Measurements from ENCODE around the gene MACF1. TPM values are rescaled to one million over a fixed set of nuclear protein-coding genes. Genes with fewer than 3 reads are reported as not detected.
"Not testable (repeated sequence)": the region's sequence is repeated elsewhere in the genome, so short reads cannot be mapped to it uniquely, and the experiment has no call there.

Gene MACF1
- total RNA-seq, 1 experiment from 2014 or later, result 51.9 TPM

- Histone ChIP-seq H3K36me3 (peaks cover 28% of the 10 kb centered on the region), H3K9me3 (no peaks in the 10 kb centered on the region), H3K4me3 (no peak overlapping the region), H3K27me3 (no peaks in the 10 kb centered on the region)
- no peak for DNase-seq
These were observed 283.6 kb downstream of the MACF1 start for GRCh38 chr1:39488012-39488545.

DNA sequence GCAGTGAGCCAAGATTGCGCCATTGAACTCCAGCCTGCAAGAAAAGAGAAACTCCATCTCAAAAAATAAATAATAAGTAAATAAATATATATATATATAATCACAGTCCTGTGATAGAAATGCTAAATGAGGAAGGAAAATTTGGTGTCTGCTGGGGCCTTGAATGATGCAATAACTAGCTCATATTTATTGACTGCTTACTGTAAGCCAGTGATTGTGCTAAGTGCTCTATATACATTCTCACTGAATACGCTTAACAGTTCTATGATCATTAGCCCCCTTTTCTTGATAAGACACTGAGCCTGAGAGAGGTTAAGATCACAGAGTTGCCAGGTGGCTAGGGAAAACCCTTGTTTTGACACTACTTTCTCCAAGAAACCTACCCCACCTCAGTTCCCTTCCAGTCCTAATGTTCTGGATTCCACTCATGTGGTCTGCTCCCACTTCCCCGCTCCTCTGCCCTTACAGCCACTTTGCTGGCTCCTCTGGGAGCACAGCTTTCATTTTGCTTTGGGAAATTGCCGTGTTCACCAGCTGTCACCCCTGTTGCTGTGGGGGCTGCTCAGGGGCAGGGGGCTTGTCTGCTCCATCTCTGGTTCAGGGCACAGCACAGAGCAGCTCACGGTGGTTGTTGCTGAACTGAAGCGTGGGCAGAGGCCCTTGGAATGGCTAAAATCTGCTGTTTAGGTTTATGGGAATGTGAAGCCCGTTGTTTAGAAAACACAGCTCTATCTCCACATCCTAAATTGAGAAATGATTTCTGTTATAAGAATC, 284.5 kb downstream of the MACF1 start:
- no peaks in the 10 kb centered on the region for H3K27me3 ChIP-seq
- H3K9me3 ChIP-seq, result no peaks in the 10 kb centered on the region
- DNase-seq, result no peak
- peaks cover 25% of the 10 kb centered on the region for H3K36me3 ChIP-seq
- no peak overlapping the region for H3K4me3 ChIP-seq

DNA sequence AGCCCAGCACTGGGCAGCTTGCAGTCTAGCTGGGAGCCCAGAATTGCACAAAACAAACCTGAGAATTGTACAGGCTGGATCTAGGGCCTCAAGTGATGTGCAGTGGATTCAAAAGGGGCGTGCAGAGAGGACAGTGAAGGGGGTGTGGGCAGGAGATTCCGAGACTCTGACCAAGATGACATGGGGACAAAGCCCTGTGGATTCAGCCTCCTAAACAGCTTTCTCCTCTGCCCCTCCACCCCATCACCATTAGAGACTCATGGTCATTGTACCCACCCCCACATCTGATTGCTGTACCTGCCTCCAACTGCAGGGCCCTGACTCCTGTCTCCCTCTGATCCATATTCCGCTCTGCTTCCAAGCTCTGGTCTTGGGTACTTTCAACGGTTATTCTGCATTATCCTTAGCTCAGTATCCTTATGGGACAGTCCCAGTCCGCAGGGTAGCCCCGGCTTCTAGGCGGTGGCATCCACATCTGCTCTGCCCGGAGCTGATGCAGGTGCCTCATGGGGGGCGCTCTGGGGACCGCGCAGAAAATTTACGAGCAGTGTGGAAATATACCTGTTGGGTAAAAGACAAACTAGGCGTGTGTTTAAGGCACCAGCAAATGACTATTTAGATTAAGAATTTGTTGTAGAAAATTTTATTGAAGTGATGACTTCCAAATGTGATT, 285.2 kb downstream of the MACF1 start:
- H3K4me3 ChIP-seq, result no peak overlapping the region

DNA sequence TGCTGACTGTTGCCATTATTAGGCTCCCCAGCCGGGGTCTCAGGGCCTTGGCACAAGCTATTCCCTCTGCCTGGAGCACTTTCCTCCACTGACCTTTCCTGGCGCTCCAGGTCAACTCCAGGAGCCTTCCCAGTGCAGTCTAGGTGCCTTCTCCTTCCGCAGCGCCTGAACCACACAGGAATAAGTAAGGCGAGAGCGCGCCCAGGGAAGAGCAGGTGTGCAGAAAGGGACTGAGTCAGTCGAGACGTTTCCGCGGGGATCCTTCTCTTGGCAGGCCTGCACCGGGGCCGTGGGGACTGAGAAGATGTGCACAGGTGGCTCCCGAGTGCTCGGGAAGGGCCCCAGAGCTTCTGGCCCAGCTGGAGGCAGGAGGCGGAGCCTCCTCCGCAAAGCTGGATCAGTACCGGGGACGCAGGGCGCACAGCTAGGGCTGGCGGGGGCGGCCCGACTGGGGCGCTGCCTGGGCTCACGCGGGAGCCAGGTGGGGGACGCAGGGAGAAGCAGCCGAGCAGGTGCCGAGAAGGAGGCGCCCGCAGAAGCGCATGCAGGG, 286.2 kb downstream of the MACF1 start:
- Histone ChIP-seq H3K36me3 (peaks cover 12% of the 10 kb centered on the region), H3K4me3 (no peak overlapping the region; the same call in 1 of the 2 replicates), H3K9me3 (no peaks in the 10 kb centered on the region), H3K27me3 (no peaks in the 10 kb centered on the region)
- DNase-seq, result no peak

More for the DNA sequence above, 285.2 kb downstream of the MACF1 start:
- no peaks in the 10 kb centered on the region for H3K9me3 ChIP-seq
- H3K27me3 ChIP-seq, result no peaks in the 10 kb centered on the region
- no peak for DNase-seq
- H3K36me3 ChIP-seq, result peaks cover 22% of the 10 kb centered on the region

DNA sequence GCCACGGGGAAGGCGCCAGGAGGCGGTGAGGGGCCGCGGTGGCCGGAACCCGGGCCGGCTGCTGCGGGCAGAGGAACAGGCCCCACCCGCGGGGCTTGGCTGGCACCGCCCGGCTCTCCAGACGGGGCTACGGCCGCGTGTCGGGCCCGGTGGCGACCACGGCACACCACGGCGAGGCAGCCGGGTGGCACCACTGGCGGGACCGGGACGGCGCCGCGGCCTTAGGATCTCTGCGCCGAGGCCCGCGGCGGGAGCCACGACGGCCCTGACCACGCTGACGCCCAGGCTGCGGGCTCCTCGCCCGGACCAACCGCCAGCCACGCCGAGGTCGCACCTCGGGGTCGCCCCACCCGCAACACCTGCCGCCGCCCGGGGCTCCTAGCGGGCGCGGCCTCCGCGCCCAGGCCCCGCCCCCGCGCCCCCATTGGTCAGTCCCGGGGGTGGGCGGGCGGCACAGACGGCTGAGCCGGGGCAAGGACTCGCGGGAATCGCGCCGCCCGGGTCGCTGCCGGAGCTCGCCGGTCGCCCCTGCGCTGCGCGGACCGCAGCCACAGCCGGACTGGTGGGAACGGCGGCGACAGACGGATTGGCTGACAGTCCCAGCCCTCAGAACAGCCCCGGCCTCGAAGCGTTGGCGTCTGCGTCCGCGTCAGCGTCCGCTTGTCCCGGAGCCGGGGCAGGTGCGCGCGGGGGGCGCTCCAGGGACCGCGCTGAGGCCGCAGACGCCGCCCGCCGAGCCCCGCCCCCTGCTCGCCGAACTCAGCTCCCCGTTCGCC, 286.8 kb downstream of the MACF1 start, which contains the start of gene BMP8A:
Gene BMP8A, plus strand, starts transcription at position 491 of the 776 bp plus-strand sequence. CDS start 356 bp downstream, outside the sequence.
- no peaks in the 10 kb centered on the region for H3K27me3 ChIP-seq
- DNase-seq, result peak; percentile 70
- H3K36me3 ChIP-seq, result peaks cover 7% of the 10 kb centered on the region
- H3K4me3 ChIP-seq, result peak within 1 kb of the TSS; percentile 42
- no peaks in the 10 kb centered on the region for H3K9me3 ChIP-seq

GRCh38 chr1:39492118-39493042, 287.9 kb downstream of the MACF1 start:
- not testable (repeated sequence) for H3K27me3 ChIP-seq, H3K9me3 ChIP-seq, H3K4me3 ChIP-seq, H3K36me3 ChIP-seq, DNase-seq

GRCh38 chr1:39493043-39493810, 288.7 kb downstream of the MACF1 start:
- H3K36me3 ChIP-seq, H3K4me3 ChIP-seq, DNase-seq, H3K27me3 ChIP-seq, H3K9me3 ChIP-seq: not testable (repeated sequence)

DNA sequence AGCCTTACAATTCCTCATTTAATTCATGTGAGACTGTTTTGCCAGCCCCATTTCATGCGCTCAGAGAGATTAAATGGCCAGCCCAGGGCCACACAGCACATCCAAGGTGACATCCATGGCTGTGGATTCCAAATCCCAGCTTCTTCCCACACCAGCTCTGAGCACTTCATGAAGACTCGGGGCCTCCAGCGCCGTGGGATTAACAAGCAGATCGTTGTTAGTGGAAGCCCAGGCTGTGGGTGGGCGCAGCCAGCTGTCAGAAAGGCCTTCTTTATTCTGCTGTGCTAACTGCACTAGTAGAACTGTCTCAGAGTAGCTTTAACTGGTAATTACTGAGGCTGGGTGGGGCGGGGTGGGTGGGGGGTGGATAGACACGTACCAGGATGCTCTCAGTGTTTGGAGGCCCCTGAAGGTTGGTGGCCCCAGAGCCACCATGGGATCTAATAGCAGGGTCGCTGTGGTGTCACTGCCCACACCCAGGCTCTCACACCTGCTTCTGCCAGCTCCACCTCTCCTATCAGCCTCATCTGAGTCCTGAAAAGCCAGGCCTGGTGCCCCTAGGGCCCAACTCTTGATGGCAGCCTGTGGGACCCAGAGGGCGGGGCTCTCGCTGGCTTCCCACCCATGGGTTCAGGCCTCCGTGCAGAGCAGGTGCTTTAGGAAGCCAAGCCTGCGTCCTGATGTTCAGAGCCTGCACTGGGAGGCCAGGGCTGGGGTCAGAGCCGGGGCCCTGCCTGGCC, 290.3 kb downstream of the MACF1 start:
- Histone ChIP-seq H3K4me3 (no peak overlapping the region), H3K27me3 (no peaks in the 10 kb centered on the region), H3K9me3 (no peaks in the 10 kb centered on the region), H3K36me3 (no peaks in the 10 kb centered on the region)
- no peak for DNase-seq

GRCh38 chr1:39496520-39496919, 292.0 kb downstream of the MACF1 start:
- H3K4me3 ChIP-seq, H3K27me3 ChIP-seq, DNase-seq, H3K9me3 ChIP-seq, H3K36me3 ChIP-seq: not testable (repeated sequence)

- H3K36me3 ChIP-seq, result no peaks in the 10 kb centered on the region
- DNase-seq, result no peak
- no peaks in the 10 kb centered on the region for H3K27me3 ChIP-seq
- H3K9me3 ChIP-seq, result no peaks in the 10 kb centered on the region; the same call in 1 of the 2 replicates
- no peak overlapping the region for H3K4me3 ChIP-seq
These were observed 293.1 kb downstream of the MACF1 start for GRCh38 chr1:39497585-39497984.

- H3K27me3 ChIP-seq, H3K4me3 ChIP-seq, DNase-seq, H3K36me3 ChIP-seq, H3K9me3 ChIP-seq: not testable (repeated sequence)
These were observed 293.7 kb downstream of the MACF1 start for GRCh38 chr1:39498096-39498710.

GRCh38 chr1:39498821-39499220, 294.3 kb downstream of the MACF1 start:
- not testable (repeated sequence) for H3K9me3 ChIP-seq, H3K36me3 ChIP-seq, DNase-seq, H3K4me3 ChIP-seq, H3K27me3 ChIP-seq

GRCh38 chr1:39499668-39500067, 295.2 kb downstream of the MACF1 start:
- Histone ChIP-seq H3K36me3 (no peaks in the 10 kb centered on the region), H3K27me3 (no peaks in the 10 kb centered on the region), H3K4me3 (no peak overlapping the region), H3K9me3 (no peaks in the 10 kb centered on the region; the same call in 1 of the 2 replicates)
- DNase-seq, result no peak

GRCh38 chr1:39500862-39501389, 296.4 kb downstream of the MACF1 start:
- Histone ChIP-seq H3K9me3 (no peaks in the 10 kb centered on the region; the same call in 1 of the 2 replicates), H3K27me3 (no peaks in the 10 kb centered on the region), H3K36me3 (no peaks in the 10 kb centered on the region), H3K4me3 (no peak overlapping the region)
- no peak for DNase-seq

Data from MG63 (cell line).